Renal cortex interstitium (tissue), 15 donors: ENCODE results near the gene TCF23. TPM values are rescaled to one million over a fixed set of nuclear protein-coding genes. Genes with fewer than 3 reads are reported as not detected.
"Not testable (repeated sequence)": the region's sequence is repeated elsewhere in the genome, so short reads cannot be mapped to it uniquely, and the experiment has no call there.

Experiments
- DNase-seq, 11 donors: peaks; one replicate each; pipeline ENCODE4 v3.0.0-alpha.2; 2013; ENCODE audit warnings: low read depth in 9 of 11, low spot score in 4 of 11; ENCODE audit errors: extremely low read depth in 1 of 11
- long read RNA-seq, 16 experiments: transcript quantifications; one replicate each; lab custom pipeline, GENCODE V29; 2026
- polyA plus RNA-seq, 3 donors: library from polyadenylated mRNA; unstranded; fragments of 120-200 nt; gene quantifications; one replicate each; pipeline ENCODE4 v1.2.1, GENCODE V29; 2013; ENCODE audit not compliant: insufficient read length in 3 of 3

The TCF23 gene
- polyA plus RNA-seq: under 1 TPM; 0.51 to 0.78 (median 0.62) TPM
- long read RNA-seq, donor 1: 0 reads
- long read RNA-seq, donor 2: 0 reads
- long read RNA-seq, donor 3: 0 reads
- long read RNA-seq, donor 4, full-length matches to known transcripts: 1 of 1 reads
- long read RNA-seq, donor 4, partial matches to known transcripts: 0 of 1 reads
- long read RNA-seq, donor 4, other reads (novel, unspliced or antisense): 0 of 1 reads
- long read RNA-seq, donor 5: 0 reads
- long read RNA-seq, donor 6: 0 reads
- long read RNA-seq, donor 7: 0 reads
- long read RNA-seq, donor 8: 0 reads
- long read RNA-seq, donor 9: 0 reads
- long read RNA-seq, donor 10: 0 reads
- long read RNA-seq, donor 11: 0 reads
- long read RNA-seq, donor 12: 0 reads
- long read RNA-seq, donor 13: 0 reads
- long read RNA-seq, donor 14: 0 reads
- long read RNA-seq, donor 15: 0 reads
- long read RNA-seq, donor 16: 0 reads

DNA sequence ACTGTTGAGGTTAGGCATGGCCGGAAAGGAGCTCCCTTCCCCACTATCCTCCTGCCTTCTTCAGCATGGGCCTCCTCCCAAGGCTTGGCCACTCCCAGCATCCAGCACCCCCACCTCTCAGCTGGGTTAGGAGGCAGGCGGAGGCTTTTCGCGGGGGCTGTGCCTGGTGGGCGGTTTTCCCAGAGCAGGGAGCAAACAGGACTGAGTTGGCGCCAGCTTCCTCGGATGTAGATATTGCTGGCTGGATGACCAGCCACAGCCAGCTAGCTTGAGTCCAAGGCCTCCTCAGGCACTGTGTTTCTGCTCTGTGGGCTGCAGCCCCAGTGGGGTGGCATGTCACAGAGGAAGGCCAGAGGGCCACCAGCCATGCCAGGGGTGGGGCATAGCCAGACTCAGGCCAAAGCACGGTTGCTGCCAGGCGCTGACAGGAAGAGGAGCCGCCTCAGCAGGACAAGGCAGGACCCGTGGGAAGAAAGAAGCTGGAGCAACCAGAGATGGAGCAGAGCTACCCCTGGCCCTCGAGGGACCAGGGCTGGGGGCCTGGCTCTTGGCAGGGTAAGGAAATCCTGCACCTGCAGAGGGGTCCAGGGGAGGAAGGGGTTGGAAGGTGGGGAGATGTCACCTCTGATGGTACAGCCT, at the start of gene TCF23:
Gene TCF23, plus strand, starts transcription at position 204 of the 639 bp plus-strand sequence. Its CDS starts 130 bp downstream, at position 334.
- DNase-seq: peak in 6 of 11 donors; percentile 20 to 51 (median 32)

GRCh38 chr2:27099334-27099955, 49.4 kb upstream of the TCF23 start:
- no peak for DNase-seq

DNA sequence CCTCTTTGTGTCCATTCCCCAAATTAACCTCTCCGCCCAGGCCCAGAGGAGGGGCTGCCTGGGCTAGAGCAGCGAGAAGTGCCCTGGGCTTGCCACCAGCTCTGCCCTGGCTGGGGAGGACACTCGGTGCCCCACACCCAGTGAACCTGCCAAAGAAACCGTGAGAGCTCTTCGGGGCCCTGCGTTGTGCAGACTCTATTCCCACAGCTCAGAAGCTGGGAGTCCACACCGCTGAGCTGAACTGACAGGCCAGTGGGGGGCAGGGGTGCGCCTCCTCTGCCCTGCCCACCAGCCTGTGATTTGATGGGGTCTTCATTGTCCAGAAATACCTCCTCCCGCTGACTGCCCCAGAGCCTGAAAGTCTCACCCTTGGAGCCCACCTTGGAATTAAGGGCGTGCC, 48.8 kb upstream of the TCF23 start:
- DNase-seq: no peak

- no peak for DNase-seq
Measured at GRCh38 chr2:27102329-27102728, 46.5 kb upstream of the TCF23 start.

DNA sequence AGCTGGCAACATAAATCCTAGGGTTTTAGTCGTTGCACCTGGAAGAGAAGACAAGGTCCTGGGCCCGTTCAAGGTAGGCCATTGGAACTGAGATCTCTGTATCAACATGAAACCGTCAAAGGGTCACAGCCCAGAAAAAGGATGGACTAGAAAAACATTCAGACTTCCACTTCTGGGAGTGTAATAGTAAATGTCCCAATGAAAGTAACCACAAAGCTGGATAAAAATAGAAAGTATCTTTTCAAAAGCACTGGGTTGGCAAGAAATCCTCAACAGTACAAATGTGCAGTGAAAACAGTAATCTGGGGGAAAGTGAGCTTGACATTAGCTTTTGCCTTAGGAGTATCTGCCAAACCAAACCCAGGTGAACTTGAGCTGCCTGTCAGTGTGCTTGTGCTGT, 42.8 kb upstream of the TCF23 start:
- no peak for DNase-seq

DNA sequence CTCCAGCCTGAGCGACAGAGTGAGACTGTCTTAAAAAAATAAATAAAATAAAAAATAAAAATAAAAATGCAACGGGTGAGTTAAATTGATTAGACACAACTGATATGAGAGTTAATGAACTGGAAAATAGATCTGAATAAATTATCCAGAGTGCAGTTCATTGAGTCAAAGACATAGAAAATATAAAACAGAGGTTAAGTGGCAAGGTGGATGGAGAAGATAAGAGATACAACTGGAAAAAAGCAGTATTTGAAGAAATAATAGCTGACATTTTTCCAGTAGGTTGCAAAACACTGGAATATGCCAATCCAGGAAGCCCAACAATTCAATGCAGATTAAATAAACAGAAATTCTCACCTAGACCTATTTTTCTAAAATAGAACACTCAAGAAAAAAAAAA, 40.6 kb upstream of the TCF23 start:
- no peak for DNase-seq

DNA sequence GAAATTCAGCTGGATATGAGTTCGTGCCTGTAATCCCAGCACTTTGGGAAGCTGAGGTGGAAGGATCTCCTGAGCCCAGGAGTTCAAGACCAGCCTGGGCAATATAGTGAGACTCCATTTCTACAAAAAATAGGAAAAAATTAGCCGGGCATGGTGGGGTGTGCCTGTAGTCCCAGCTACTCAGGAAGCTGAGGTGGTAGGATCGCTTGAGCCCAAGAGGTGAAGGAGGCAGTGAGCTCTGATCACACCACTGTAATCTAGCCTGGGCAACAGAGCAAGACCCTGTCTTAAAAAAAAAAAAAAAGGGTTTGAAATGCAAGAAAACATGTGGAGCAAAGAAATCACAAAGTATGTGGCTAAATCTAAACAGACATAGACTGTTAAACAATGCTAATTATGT, 39.7 kb upstream of the TCF23 start:
- DNase-seq: no peak

DNA sequence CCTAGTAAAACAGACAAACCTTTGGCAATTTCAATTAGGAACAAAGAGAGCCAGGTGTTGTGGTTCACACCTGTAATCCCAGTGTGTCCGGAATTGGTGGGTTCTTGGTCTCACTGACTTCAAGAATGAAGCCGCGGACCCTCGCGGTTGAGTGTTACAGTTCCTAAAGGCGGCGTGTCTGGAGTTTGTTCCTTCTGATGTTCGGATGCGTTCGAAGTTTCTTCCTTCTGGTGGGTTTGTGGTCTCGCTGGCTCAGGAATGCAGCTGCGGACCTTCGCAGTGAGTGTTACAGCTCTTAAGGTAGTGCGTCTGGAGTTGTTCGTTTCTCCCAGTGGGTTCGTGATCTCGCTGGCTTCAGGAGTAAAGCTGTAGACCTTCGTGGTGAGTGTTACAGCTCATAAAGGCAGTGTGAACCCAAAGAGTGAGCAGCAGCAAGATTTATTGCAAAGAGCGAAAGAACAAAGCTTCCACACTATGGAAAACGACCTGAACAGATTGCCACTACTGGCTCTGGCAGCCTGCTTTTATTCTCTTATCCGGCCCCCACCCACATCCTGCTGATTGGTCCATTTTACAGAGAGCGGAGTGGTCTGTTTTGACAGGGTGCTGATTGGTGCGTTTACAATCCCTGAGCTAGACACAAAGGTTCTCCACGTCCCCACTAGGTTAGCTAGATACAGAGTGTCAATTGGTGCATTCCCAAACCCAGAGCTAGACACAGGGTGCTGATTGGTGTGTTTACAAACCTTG, 38.0 kb upstream of the TCF23 start:
- DNase-seq: not testable (repeated sequence)

DNA sequence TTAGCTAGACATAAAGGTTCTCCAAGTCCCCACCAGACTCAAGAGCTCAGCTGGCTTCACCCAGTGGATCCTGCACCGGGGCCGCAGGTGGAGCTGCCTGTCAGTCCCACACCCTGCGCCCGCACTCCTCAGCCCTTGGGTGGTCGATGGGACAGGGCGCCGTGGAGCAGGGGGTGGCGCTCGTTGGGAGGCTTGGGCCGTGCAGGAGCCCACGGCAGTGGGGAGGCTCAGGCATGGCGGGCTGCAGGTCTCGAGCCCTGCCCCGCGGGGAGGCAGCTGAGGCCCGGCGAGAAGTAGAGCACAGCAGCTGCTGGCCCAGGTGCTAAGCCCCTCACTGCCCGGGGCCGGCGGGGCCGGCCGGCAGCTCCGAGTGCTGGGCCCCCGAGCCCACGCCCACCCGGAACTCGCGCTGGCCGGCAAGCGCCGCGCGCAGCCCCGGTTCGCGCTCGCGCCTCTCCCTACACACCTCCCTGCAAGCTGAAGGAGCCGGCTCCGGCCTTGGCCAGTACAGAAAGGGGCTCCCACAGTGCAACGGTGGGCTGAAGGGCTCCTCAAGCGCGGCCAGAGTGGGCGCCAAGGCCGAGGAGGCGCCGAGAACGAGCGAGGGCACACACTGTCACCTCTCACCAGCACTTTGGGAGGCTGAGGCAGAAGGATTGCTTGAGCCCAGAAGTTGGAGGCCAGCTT, 37.3 kb upstream of the TCF23 start:
- DNase-seq: not testable (repeated sequence)

GRCh38 chr2:27115519-27115918, 33.3 kb upstream of the TCF23 start:
- no peak for DNase-seq

DNA sequence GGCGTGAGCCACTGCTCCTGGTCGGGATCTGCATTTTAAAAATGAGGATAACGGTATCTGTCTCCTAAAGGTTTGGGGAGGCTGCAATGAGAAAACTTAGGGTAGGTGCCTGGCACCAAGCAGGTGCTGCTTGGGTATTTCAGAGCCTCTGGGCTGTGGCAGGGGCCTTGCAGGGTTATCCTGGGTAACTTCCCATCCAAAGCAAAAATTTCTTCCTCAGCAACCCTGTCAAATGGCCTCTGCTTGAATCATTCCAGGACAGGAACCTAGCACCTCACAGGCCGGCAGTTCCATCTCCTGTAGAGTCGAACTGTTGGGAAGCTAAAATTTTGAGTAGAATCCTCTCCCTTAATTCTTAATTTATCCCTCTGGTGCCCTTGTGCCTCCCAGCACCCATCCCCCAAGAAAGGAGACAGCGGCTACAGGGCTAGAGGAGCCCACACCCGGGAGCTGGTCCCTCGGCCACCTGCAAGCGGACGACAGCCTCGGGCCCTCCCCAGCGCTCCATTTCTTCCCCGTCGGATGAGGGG, 30.7 kb upstream of the TCF23 start:
- DNase-seq: no peak

DNA sequence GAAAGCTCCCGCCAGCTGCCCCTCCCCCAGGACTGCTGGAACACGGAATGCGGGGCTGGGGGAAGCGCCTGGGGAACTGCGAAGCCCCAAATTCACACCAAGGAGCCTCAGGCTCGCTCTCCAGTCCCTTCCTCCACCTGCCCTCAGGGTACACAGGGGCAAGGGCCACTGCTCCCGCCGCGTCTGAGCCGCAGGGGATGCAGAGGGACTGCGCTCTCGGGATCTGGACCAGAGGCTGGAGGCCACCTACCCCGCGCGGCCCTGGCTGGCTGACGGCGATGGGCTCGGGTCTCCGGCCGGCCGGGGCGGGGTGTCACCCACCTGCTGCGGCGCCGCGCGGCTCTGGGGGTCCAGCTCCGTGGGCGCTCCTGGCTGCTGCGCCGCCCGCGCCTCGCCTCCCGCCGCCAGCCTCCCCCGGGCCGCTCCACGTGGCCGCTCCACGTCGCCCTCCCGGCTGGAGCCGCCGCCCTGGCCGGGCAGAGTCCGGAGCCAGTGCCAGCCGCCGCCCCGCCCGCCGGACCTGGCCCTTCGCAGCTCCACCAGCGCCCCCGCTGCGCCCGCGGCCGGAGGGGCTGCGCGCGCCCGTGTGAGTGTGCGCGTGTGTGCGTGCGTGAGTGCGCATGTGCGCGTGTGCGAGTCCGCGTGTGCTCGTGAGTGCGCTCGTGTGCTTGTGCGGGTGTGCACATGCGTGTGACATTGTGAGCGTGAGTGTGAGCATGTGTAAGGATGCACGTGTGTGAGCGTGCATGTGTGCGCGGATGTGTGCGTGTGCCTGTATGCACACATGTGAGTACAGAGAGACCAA, 30.1 kb upstream of the TCF23 start, which contains the start of gene CGREF1:
Gene CGREF1, minus strand, starts transcription at position 604 of the 805 bp plus-strand sequence. CDS start 14,762 bp downstream, outside the sequence.
- no peak for DNase-seq

DNA sequence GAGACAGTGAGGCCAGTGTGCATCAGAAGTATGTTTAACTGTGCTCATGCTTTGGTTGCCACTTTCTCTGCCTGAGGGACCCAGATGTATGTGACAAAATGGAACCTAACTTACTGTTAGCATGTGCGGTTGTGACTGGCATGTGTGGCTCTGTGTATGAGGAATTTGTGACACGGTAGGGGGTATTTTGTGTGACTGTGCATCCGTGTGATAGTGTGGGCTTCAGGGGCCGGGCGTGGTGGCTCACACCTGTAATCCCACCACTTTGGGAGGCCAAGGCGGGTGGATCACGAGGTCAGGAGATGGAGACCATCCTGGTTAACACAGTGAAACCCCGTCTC, 29.5 kb upstream of the TCF23 start:
- DNase-seq: not testable (repeated sequence)

- no peak for DNase-seq
Measured at GRCh38 chr2:27121906-27122305, 26.9 kb upstream of the TCF23 start.

GRCh38 chr2:27122791-27123190, 26.0 kb upstream of the TCF23 start:
- DNase-seq: no peak

- peak in 1 of 11 donors; percentile 17 for DNase-seq
Measured at GRCh38 chr2:27123302-27124150, 25.3 kb upstream of the TCF23 start, which contains the start of gene ABHD1. ABHD1 (plus strand) TSS chr2:27123815; CDS start chr2:27123949, 134 bp downstream.

GRCh38 chr2:27125104-27125503, 23.7 kb upstream of the TCF23 start:
- no peak for DNase-seq
